ENCODE results near the gene RBBP7.

RBBP7 gene

DNA sequence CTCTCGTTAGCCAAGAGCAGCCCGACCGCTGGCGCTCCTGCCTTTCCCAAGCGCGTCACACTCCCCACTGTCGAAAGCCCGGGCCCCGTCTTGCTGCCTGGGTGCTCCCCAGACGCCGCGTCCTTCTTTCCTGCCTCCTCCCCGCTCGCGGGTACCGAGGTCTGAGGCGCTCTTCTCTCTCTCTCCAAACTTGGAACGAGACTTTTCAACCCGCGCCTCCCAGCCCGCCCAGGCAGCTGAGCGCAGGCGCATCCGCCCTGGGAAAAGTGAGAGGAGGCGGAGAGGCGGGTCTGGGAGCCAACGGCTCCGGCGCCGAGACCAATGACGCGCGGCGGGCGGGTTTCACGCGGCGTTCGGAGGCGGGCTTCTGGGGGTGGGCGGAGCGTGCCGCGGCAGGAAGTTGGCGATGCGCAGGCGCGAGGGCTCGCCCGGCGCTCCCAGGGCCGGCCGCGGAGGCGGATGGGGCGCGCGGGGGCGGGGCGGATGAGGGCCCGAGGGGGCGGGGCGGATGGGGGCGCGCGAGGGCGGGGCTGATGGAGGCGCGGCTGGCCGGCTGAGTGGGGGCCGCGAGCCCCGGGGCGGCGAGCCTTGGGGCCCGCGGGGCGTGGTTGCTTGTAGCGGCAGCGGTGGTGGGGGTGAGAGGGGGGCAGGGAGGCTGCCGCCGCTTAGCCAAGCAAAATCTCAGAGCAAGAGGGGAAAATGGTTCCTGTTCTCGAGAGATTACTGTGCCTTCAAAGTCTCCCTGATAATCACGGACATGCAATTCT is at the start of gene RBBP7:
Gene RBBP7 (minus strand): TSS at position 268 of the 767 bp plus-strand sequence. CDS start 309 bp downstream, outside the sequence.
- peak; percentile 95 for DNase-seq (ENCODE audit: low spot score)

DNA sequence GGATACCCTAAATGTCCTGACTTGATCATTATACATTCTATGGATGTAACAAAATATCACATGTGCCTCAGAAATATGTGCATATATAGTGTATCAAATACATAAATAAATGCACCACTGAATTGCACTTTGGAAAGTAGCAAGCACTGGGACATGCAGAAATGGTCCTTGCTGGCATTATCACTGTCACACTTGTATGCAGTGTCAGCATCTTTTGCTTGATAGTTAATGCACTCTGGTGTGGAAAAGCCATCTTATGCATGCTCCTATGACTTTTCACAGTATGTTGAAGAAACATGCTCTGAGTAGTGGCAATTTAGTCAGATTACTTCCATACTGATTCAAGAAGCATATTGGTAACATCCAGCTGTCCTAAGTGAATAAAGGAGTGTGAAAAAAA is 48.8 kb upstream of the RBBP7 start:
- DNase-seq (ENCODE audit: low spot score) = no peak

DNA sequence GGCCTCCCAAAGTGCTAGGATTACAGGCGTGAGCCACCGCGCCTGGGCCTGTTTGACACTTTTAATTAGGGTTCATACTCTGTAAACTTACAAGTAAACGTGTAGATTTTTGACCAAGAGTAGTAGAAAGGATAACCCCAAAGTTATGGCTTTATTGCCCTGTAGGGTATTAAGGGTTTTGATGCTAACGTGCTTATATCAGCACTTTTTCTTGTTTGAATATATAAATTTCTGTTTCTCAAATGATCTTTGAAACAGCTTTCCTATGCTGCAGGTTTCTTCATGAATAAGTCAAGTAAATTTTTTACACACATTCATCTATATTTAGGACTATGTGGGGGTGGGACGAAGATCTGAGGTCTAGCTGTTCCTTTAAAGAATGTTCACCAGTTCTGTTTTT is 47.0 kb upstream of the RBBP7 start:
- DNase-seq (ENCODE audit: low spot score) = no peak

DNA sequence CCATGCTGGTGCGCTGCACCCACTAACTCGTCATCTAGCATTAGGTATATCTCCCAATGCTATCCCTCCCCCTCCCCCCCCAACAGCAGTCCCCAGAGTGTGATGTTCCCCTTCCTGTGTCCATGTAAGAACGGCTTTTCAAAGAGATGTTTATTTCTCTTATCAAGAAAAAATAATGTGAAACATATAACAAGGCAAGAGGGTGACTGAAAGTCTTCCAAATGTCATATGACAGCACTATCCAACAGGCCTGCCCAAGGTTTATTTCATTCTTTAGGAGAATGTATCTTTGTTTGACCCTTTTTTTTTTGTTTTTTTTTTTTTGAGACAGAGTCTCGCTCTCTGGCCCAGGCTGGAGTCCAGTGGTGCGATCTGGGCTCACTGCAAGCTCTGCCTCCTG is 46.4 kb upstream of the RBBP7 start:
- no peak for DNase-seq (ENCODE audit: low spot score)

DNA sequence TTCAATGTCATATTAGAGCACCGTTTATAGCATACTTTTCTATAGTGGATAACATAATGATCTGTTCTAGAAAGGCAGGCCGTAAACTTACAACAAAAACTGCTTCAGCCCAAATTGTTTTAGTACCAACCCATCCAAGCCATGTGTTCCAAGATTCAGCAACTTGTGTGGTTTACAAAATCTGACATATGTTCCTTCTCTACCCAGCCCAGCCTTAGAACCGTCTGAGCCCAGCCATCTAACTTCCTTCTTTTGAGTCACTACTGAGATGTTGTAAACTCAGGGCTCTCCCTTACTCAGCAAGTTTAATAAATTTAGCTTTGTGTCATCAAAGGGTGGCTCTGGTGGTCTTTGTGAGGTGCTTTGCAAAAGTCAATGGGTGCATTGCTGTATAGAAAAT is 43.9 kb upstream of the RBBP7 start:
- no peak for DNase-seq (ENCODE audit: low spot score)

GRCh38 chrX:16910376-16910775 is 40.2 kb upstream of the RBBP7 start:
- DNase-seq (ENCODE audit: low spot score) = no peak

GRCh38 chrX:16903274-16904022 is 33.3 kb upstream of the RBBP7 start:
- DNase-seq (ENCODE audit: low spot score) = no peak

GRCh38 chrX:16897445-16897844 is 27.3 kb upstream of the RBBP7 start:
- DNase-seq (ENCODE audit: low spot score) = peak; percentile 2

DNA sequence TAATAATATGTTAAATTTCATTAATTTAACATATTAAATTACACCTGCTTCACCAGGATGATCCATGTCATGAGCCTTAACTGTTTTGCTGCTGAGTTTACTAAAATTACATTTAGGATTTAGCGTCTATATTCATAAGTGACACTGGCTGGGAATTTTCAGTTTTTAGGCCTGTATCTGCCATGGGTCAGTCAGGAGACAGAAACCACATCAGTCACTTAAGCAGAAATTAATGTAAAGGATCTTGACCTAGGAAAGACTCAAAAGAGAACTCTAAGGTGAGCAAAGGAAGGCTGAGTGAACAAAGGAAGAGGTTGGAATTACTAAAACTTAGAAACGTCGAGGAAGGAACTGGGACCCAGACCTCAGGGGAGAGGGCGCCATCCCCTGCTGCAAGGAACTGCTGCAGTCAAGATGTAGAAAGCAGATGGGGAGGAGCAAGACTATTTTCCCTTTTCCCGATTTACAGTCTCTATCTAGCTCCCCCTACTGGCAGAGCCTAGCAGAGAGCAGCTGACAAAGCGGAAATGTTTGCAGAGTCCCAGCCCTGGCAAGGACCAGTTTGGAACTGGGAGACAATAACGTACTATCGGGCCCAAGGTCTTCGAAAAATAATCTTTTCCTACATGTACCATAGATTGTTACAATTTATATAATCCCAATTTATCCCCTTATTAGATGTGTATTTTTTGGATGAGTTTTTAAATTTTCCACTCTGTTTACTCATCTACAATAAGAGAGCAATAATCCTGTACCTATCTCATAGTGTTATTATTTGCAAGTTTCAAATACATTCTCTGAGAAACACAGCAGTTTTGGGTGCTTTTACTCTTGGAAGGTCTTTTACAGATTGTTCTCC is 22.6 kb upstream of the RBBP7 start:
- DNase-seq (ENCODE audit: low spot score) = peak; percentile 79

DNA sequence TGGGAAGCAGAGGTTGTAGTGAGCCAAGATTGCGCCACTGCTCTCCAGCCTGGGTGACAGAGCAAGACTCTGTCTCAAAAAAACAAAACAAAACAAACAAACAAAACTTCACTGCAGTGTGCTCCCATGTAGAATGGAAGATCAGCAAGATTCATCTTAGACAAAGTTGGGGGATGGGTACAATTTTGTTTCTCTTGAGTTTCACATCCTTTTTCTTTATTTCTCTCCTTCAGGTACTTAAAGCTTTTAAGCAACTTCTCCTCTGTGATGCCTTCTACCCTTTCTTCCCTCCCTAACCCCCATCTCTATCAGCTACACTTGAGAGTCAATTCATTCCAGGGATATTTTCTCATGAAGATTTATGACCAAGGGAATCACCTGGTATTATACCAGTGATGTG is 15.5 kb upstream of the RBBP7 start:
- no peak for DNase-seq (ENCODE audit: low spot score)

- no peak for DNase-seq (ENCODE audit: low spot score)
Observed at GRCh38 chrX:16883487-16883804, 13.3 kb upstream of the RBBP7 start.

- peak; percentile 68 for DNase-seq (ENCODE audit: low spot score)
Observed at GRCh38 chrX:16882702-16883486, 12.7 kb upstream of the RBBP7 start.

DNA sequence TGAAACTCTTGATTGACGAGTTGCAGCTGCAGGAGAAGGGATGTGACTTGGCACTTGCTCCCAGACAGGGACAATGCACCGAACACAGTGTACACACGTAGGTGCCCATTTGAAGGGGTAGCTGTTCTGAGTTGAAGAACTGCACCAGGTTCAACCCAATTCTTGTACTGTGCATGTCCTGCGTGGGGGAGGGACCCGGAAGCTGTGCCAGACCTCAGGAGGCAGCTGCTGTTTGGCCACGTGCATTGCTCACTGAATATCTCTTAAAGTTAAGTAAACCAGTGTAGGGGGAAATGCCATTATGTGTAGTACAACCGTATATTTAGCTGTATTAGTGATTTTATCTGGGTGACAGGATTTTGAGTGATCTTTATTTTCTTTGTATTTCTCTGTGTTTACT is 12.0 kb upstream of the RBBP7 start:
- peak; percentile 32 for DNase-seq (ENCODE audit: low spot score)

- DNase-seq (ENCODE audit: low spot score) = no peak
Observed at GRCh38 chrX:16876696-16877095, 6.5 kb upstream of the RBBP7 start.

DNA sequence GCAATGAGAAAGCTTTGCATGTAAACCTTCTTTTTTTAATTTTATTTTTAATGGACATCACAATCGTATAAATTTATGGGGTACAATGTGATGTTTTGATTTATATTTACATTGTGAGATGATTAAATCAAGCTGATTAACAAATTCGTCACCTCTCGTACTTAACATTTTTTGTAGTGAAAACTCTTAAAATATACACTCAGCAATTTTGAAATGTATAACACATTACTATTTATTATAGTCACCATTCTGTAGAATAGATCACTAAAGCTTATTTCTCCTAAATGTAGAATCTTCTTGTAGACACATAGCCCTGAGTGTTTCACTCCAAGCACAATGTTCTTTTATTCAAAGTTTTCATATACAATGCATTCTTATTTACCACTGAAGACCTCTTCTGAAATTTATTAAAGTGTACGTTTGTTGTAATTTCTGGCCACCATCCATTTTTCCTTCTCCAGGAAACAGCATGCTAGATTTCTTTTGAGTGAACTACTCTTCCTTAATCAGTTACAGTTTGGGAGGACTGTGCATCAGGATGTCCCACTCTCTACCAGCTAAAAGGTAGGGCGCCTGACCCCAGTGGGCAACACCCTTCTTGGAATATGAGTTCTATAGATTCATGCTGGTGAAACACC is 4.4 kb upstream of the RBBP7 start:
- DNase-seq (ENCODE audit: low spot score) = no peak

- DNase-seq (ENCODE audit: low spot score) = peak; percentile 27
Observed at GRCh38 chrX:16873106-16873505, 2.9 kb upstream of the RBBP7 start.

- peak; percentile 6 for DNase-seq (ENCODE audit: low spot score)
Observed at GRCh38 chrX:16870862-16871815, 977 bp upstream of the RBBP7 start.

DNA sequence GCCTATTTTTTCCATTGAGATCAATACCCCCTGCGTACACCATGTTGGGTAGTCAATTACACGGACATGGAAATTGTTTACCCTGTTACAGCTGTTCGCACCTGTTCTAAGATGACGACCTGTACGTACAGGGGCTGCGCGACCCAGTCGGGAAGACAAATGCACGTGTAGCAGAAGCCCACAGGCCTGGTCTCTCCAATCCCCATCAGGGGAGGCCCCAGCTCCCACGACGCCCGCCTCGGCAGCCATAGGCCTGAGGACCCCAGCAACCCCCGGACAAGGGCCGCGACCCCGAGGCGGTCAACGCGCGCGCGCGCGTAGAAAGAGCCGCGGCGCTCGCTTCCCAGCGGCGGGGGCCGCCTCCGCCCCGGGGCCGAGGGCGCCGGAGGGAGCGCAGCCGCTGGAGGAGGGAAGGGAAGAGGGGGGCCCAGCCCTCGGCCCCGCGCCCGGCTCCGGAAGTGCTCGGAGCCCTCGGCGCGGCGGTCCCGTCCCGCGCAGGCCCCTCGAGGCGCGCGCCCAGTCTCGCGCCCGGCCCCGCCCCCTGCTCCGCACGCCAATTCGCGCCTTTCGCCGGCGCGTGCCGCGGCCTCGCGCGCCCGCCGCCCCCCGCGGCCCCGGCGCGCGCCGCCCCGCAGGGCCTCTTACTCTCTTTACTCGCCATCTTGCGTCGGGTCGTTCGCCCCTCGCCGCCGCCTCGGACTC is 618 bp downstream of the RBBP7 start:
- DNase-seq (ENCODE audit: low spot score) = peak; percentile 27

GRCh38 chrX:16868920-16869319 is 1.2 kb downstream of the RBBP7 start:
- DNase-seq (ENCODE audit: low spot score) = peak; percentile 19

DNA sequence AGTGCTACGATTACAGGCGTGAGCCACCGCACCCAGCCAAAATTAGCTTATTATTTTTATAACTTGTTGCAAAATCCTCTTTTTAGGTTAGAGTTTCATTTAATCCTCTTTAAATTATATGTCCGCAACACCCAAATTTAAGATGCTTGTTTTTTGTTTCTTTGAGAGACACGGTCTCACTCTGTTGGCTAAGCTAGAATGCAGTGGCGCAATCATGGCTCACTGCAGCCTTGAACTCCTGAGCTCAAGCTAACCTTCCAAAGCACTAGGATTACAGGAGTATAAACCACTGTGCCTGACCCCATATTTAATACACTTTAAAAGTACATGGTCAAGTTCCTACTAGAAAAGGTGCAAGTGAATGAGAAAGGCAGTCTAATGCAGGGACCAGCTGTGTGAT is 2.2 kb downstream of the RBBP7 start:
- no peak for DNase-seq (ENCODE audit: low spot score)

Data from kidney tubule cell (primary cell).